Testis (tissue), 3 donors: Measurements from ENCODE around the gene RPS21. TPM values are rescaled to one million over a fixed set of nuclear protein-coding genes. Genes with fewer than 3 reads are reported as not detected.
"Not testable (repeated sequence)": the region's sequence is repeated elsewhere in the genome, so short reads cannot be mapped to it uniquely, and the experiment has no call there.

Source experiments
- DNase-seq: peaks from one replicate; pipeline ENCODE4 v3.0.0-alpha.2; 2019
- H3K27ac ChIP-seq, 2 donors: fragments of 200-600 bp; sonication (generic); one replicate each; pipeline ENCODE4 v1.5.1; 2019
- H3K27me3 ChIP-seq: fragments of 200-600 bp; sonication (generic); one replicate; pipeline ENCODE4 v1.5.1; 2019
- H3K36me3 ChIP-seq: fragments of 200-600 bp; sonication (generic); one replicate; pipeline ENCODE4 v1.5.1; 2017; ENCODE audit warnings: low read depth; ENCODE audit errors: missing control alignments
- H3K4me1 ChIP-seq: fragments of 200-600 bp; sonication (generic); one replicate; pipeline ENCODE4 v1.5.1; 2019
- H3K4me3 ChIP-seq, 2 donors: fragments of 200-600 bp; sonication (generic); one replicate each; pipeline ENCODE4 v1.5.1; 2017 to 2019
- H3K9me3 ChIP-seq: fragments of 200-600 bp; sonication (generic); one replicate; pipeline ENCODE4 v1.5.1; 2017
- POLR2A ChIP-seq: fragments of 450-650 bp; IDR thresholded peaks from one replicate; pipeline ENCODE4 v1.6.1; 2017; ENCODE audit warnings: antibody characterized with exemption, mild to moderate bottlenecking, moderate library complexity
- WGBS, 2 donors: methylation state at CpG; one replicate each; pipeline ENCODE4 v1.1.5; 2018; 5-methylcytosine and 5-hydroxymethylcytosine counted together
- intact Hi-C: fragments of 100-400 bp; cut with DNase I; formaldehyde crosslinking; loops from one replicate; pipeline ENCODE4 v1.15.1; 2023; ENCODE audit warnings: low total_unique reads
- polyA plus RNA-seq: library from polyadenylated mRNA; stranded (reverse); fragments of 350-450 nt; fragmentation: Illumina TruSeq; extraction: RNeasy Lipid Tissue Mini Kit (QIAGEN cat#74804); gene quantifications from one replicate; pipeline ENCODE4 v1.2.3, GENCODE V29; 2014; ENCODE audit warnings: low read depth, low replicate concordance; ENCODE audit not compliant: insufficient read depth
- total RNA-seq, 2 donors: library from RNA; depleted of rRNA; stranded (reverse); fragments of >200 nt; gene quantifications; one replicate each; pipeline ENCODE4 v1.2.3, GENCODE V29; 2016
- TF ChIP-seq, protein P1 (sequence below), 3 experiments: fragments of 450-650 bp in 2 of 3; fragments of 200-600 bp in 1 of 3; sonication (generic) in 1 of 3; IDR thresholded peaks; one replicate each; pipeline ENCODE4 v1.5.1; 2016 to 2019; ENCODE audit warnings: antibody characterized with exemption in 3 of 3, mild to moderate bottlenecking in 2 of 3, moderate library complexity in 1 of 3

Gene RPS21
- total and polyA plus RNA-seq, 3 donors from 2014 or later = 548 to 1,387 (median 1,052) TPM

DNA sequence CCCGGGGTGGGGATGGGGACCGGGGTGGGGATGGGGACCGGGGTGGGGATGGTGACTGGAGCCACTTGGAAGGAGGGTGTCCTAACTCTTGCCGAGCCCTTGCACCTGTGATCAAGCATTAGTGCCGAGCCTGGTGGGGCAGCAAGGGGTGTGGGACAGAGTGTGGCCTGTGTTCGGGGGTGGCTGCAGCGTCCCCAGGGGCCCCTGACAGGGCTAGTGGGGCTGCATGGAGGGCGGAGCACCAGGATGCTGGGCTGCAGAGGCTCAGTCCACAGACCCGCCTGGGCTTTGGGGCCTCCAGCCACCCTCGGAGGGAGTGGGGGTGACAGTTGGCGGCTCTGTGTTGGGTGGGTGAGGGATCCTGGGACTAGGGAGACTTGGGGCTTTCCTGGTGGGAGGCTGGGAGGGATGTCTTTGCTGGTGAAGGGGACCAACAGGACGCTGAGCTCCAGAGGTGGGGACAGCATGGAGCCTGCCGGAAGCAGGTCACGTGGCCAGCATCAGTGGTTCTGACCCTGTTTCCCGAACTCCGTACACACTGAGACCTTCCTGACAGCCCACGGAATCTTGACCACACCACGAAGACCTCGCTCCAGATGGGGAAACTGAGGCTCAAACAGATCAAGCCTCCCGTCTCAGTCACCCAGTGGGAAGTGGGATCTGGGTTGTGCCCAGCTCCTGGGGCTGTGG is 35.9 kb downstream of the RPS21 start:
- WGBS, 2 donors = 89 to 94% methylated on average over 11 to 20 of the region's 20 CpGs
- TF ChIP-seq POLR2A = no peak
- TF ChIP-seq, protein P1, sequence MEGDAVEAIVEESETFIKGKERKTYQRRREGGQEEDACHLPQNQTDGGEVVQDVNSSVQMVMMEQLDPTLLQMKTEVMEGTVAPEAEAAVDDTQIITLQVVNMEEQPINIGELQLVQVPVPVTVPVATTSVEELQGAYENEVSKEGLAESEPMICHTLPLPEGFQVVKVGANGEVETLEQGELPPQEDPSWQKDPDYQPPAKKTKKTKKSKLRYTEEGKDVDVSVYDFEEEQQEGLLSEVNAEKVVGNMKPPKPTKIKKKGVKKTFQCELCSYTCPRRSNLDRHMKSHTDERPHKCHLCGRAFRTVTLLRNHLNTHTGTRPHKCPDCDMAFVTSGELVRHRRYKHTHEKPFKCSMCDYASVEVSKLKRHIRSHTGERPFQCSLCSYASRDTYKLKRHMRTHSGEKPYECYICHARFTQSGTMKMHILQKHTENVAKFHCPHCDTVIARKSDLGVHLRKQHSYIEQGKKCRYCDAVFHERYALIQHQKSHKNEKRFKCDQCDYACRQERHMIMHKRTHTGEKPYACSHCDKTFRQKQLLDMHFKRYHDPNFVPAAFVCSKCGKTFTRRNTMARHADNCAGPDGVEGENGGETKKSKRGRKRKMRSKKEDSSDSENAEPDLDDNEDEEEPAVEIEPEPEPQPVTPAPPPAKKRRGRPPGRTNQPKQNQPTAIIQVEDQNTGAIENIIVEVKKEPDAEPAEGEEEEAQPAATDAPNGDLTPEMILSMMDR (IDR thresholded peaks at IDR 0.05) = no peak
- intact Hi-C loops = no loop called here
- Histone ChIP-seq H3K9me3 (no peaks in the 10 kb centered on the region), H3K4me3 (no peak overlapping the region), H3K27me3 (no peaks in the 10 kb centered on the region), H3K4me1 (peaks cover 6% of the 10 kb centered on the region), H3K36me3 (no peaks in the 10 kb centered on the region), H3K27ac (no peak overlapping the region)
- no peak for DNase-seq

DNA sequence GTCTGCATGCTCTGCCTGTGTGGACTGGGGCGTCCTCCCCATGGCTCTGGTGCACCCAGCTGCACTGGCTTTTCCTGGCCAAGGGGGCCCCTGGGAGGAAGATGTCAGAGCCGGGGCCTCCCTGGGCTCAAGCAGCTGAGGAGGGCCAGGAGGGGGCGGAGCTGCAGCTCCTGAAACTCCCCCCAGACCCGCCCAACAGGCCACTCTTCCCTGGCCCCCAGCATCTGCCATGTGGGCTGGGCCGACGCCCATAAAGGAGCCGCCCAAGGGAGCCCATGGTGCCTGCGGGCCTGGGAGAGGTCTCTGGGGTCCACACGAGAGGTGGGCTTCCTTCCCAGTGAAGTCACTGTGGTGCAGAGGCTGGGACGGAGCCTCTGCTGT is 36.4 kb downstream of the RPS21 start:
- TF ChIP-seq, protein P1 (IDR thresholded peaks at IDR 0.05) = no peak
- TF ChIP-seq POLR2A = no peak
- Histone ChIP-seq H3K27me3 (no peaks in the 10 kb centered on the region), H3K9me3 (no peaks in the 10 kb centered on the region), H3K4me1 (peaks cover 6% of the 10 kb centered on the region), H3K36me3 (no peaks in the 10 kb centered on the region), H3K27ac (no peak overlapping the region), H3K4me3 (no peak overlapping the region)
- intact Hi-C loops = no loop called here
- DNase-seq = no peak
- WGBS, 2 donors = 47% methylated on average over 10 of the region's 10 CpGs; no CpG with 5 or more reads in 1 of the 2 donors

DNA sequence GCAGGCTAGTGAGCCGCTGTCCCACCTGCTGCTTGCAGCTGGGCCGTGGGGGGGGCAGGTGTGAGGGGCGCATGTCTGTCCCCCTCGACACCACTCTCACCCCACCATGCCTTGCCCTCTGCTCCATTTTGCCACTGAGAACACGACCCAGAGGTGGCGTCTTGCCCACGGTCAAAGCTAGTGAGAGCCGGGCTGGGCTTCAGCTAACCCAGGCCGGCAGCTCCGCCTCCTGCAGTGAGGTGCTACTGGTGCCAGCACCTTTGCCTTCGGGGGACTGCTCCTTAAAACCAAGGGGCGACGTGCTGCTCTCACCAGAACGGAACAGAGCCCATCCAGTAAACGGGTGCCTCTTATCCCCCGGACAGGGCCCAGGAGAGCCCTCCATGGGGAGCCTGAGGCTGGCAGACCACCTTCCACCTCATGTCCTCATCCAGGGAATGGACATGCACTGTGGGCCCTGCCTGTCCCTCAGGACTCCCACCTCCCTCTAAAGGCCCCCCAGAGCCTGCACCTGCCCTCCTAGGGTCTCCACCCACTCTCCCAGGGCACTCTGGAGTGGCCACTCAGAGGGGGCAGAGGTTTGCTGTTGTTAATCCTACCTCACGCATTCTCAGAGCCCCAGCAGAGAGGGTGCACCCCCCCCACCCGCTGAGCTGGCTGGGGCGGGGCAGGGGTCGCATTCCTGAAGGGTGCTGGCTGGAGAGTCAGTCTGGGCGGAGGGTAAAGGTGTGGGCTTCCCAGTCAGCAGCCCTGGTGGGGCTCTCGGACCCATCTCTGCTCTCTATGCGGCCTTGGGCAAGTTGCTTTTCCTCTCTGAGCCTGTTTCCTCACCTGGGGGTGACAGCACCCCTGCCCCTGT is 37.6 kb downstream of the RPS21 start:
- WGBS, 2 donors = 65 to 76% methylated on average over 8 to 23 of the region's 23 CpGs
- Histone ChIP-seq H3K27ac (no peak overlapping the region), H3K27me3 (no peaks in the 10 kb centered on the region), H3K4me3 (no peak overlapping the region), H3K4me1 (peaks cover 5% of the 10 kb centered on the region), H3K36me3 (no peaks in the 10 kb centered on the region), H3K9me3 (no peaks in the 10 kb centered on the region)
- no peak for DNase-seq
- intact Hi-C loops = no loop called here
- TF ChIP-seq POLR2A = no peak

DNA sequence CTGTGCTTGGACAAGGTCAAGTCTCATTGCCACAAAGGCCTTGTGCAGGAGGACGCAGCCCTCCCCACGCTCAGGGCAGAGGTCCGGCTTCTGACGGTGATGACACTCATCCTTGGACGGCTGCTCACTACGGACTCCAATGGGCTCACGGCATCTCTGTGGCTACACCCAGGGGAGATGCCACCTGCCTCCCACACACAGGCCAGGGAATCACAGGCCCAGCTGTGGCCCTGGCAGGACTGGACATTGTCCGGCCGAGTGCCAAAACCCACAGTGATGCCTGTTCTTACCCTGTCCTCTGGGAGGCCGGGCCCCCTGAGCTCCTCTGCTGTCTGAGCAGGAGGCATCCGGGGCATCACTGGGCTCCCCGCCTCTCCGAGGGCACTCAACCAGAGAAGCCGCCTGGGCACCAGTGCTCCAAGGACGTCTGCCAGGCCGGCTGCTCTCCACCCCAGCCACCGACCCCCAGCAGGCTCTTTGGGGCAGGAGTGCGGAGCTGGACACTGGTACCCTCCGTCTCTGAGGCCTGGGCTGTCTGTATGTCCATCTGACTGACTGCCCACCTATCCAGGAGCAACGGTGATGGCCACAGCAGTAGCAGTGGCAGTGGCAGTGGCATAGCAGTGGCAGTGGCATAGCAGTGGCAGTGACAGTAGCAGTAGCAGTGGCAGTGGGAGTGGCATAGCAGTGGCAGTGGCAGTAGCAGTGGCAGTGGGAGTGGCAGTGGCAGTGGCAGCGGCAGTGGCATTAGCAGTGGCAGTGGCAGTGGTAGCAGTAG is 38.6 kb downstream of the RPS21 start:
- H3K4me3 ChIP-seq = no peak overlapping the region
- H3K4me1 ChIP-seq = no peaks in the 10 kb centered on the region
- intact Hi-C loops = no loop called here
- no peaks in the 10 kb centered on the region for H3K27me3 ChIP-seq
- no peaks in the 10 kb centered on the region for H3K9me3 ChIP-seq
- H3K36me3 ChIP-seq = no peaks in the 10 kb centered on the region
- DNase-seq = no peak
- WGBS, 2 donors = 73 to 86% methylated on average over 2 to 21 of the region's 21 CpGs
- H3K27ac ChIP-seq = no peak overlapping the region
- TF ChIP-seq, protein P1 (IDR thresholded peaks at IDR 0.05) = no peak
- TF ChIP-seq POLR2A = no peak

DNA sequence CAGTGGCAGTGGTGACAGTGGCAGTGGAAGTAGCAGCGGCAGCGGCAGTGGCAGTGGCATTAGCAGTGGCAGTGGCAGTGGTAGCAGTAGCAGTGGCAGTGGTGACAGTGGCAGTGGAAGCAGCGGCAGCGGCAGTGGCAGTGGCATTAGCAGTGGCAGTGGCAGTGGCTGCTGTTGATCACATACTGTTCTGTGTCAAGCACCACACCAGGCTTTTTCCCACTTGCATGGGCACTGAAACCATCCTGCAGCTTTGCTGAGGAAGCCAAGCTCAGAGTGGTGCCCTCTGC is 39.1 kb downstream of the RPS21 start:
- H3K27ac ChIP-seq, intact Hi-C loops, H3K4me1 ChIP-seq, H3K27me3 ChIP-seq, H3K9me3 ChIP-seq, H3K36me3 ChIP-seq, H3K4me3 ChIP-seq, DNase-seq: not testable (repeated sequence)
- 85 to 98% methylated on average over 4 of the region's 4 CpGs for WGBS, 2 donors
